ENCODE results near the gene SMARCC1.

SMARCC1 gene

GRCh38 chr3:47566667-47567066 lies 215.0 kb downstream of the SMARCC1 start:
- H3K4me3 Mint-ChIP-seq = no peak overlapping the region
- no peaks in the 10 kb centered on the region for H3K4me1 Mint-ChIP-seq
- H3K27me3 Mint-ChIP-seq = no peaks in the 10 kb centered on the region
- no peaks in the 10 kb centered on the region for H3K9me3 Mint-ChIP-seq
- H3K27ac Mint-ChIP-seq = no peak overlapping the region
- ATAC-seq = no peak
- no peaks in the 10 kb centered on the region for H3K36me3 Mint-ChIP-seq (ENCODE audit: low read depth)
- no peak for DNase-seq

GRCh38 chr3:47565734-47566550 lies 215.8 kb downstream of the SMARCC1 start:
- Mint-ChIP-seq H3K27ac (no peak overlapping the region), H3K9me3 (no peaks in the 10 kb centered on the region), H3K27me3 (peaks cover 1% of the 10 kb centered on the region), H3K4me1 (no peaks in the 10 kb centered on the region), H3K4me3 (no peak overlapping the region), H3K36me3 (ENCODE audit: low read depth) (no peaks in the 10 kb centered on the region)
- no peak for DNase-seq
- no peak for ATAC-seq

- ATAC-seq (no peak), DNase-seq (no peak)
- Mint-ChIP-seq H3K9me3 (no peaks in the 10 kb centered on the region), H3K27me3 (peaks cover 5% of the 10 kb centered on the region), H3K36me3 (ENCODE audit: low read depth) (no peaks in the 10 kb centered on the region), H3K27ac (no peak overlapping the region), H3K4me1 (no peaks in the 10 kb centered on the region), H3K4me3 (no peak overlapping the region)
These were observed 225.3 kb downstream of the SMARCC1 start for GRCh38 chr3:47556351-47556750.

DNA sequence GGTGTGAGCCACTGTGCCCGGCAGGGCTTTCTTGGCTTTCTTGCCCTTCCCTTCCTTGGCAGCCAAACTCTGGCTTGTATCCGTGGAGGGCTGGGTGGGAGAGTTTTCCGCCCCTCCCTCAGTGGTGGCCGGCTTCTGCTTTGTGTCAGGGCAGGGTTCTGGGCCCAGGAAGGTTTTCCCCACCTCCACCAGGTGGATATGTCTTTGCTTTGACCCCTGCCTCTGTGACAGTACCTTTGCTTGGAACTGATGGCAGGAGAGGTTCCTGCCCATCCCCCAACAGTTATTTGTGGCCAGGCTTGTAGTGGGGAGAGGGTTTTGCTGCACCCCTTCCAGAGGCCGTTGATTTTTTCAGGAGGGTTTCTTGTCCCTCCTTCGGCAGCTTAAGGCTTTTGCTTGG lies 227.4 kb downstream of the SMARCC1 start:
- H3K4me1 Mint-ChIP-seq = no peaks in the 10 kb centered on the region
- no peak overlapping the region for H3K27ac Mint-ChIP-seq
- DNase-seq (no peak), ATAC-seq (no peak)
- no peak overlapping the region for H3K4me3 Mint-ChIP-seq
- peaks cover 9% of the 10 kb centered on the region for H3K27me3 Mint-ChIP-seq
- no peaks in the 10 kb centered on the region for H3K36me3 Mint-ChIP-seq (ENCODE audit: low read depth)
- H3K9me3 Mint-ChIP-seq = no peaks in the 10 kb centered on the region

DNA sequence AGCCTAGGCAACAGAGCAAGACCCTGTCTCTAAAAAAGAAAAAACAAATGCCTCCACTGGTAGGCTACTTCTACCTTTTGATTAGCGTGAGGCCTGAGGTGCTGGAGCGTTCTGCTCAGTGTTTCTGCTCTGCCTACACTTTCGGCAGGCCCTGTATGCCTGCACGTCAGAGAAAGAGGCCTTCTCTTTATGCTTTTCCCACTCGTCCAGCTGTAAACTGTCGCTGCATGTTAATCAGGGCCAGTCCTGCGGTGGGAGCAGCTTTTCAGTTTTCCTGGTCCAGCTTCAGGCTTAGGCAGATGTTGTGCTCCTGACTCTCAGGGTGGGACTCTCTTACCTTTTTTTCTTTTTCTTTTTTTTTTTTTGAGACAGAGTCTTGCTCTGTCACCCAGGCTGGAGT lies 228.3 kb downstream of the SMARCC1 start:
- ATAC-seq (no peak), DNase-seq (no peak)
- no peak overlapping the region for H3K4me3 Mint-ChIP-seq
- H3K27me3 Mint-ChIP-seq = peaks cover 11% of the 10 kb centered on the region
- no peaks in the 10 kb centered on the region for H3K9me3 Mint-ChIP-seq
- no peak overlapping the region for H3K27ac Mint-ChIP-seq
- no peaks in the 10 kb centered on the region for H3K36me3 Mint-ChIP-seq (ENCODE audit: low read depth)
- H3K4me1 Mint-ChIP-seq = no peaks in the 10 kb centered on the region

DNA sequence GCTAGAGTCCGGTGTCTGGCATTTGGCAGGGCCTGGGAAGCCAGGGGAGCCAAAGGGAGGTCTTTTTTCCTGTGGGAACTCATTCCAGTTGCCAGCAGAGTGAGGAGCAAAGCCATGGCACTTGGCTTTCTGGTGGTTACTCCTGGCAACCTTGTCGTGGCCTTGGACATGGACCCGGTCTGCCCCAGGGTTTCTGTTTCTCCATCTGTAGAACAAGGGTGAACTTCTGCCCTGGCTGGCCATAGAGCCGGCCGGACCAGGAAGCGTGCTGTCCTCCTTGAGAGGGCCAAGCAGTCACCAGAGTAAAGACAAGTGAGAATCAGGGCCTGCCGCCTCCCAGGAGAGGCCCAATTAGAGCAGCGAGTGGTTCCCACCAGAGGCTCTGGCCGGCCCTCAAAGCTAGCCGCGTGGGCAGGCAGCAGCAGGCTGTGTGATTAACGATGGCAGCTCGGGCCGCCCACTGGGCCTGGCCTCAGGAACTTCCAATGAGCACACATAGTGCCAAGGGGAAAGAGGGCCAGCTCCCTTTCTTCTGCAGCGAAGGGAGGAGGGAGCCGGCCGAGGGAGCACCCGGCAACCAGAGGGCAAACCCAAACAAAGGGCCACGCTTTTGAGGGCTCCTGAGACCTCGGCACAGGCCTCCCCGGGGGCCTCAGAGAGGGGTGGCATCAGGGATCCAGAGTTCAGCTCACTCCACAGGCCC lies 239.1 kb downstream of the SMARCC1 start:
- Mint-ChIP-seq H3K4me1 (peaks cover 7% of the 10 kb centered on the region), H3K27me3 (peaks cover 4% of the 10 kb centered on the region), H3K36me3 (ENCODE audit: low read depth) (no peaks in the 10 kb centered on the region), H3K9me3 (no peaks in the 10 kb centered on the region), H3K27ac (no peak overlapping the region), H3K4me3 (no peak overlapping the region)
- ATAC-seq = no peak
- DNase-seq = no peak

GRCh38 chr3:47541583-47542108 lies 240.0 kb downstream of the SMARCC1 start:
- H3K27ac Mint-ChIP-seq = peak overlapping the region; percentile 13
- H3K36me3 Mint-ChIP-seq (ENCODE audit: low read depth) = no peaks in the 10 kb centered on the region
- peak; percentile 67 for ATAC-seq

DNA sequence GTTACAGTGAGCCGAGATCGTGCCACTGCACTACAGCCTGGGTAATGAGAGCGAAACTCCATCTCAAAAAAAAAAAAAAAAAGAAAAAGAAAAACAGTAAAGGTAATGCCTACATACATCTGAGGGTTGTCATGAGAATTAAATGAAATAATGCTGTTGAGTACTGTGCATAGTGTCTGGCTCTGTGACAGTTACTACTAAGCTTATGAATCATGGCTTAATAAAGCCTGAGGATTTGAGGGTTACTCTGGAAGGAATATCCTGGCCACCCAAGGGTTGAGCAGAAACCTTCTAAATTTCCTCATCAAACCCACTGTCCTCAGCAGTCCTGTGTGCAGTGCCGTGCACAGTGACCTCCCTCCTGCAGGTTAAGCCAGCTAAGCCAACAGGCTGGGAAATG lies 241.4 kb downstream of the SMARCC1 start:
- ATAC-seq = no peak

More at GRCh38 chr3:47541583-47542108, 240.0 kb downstream of the SMARCC1 start:
- Mint-ChIP-seq H3K27me3 (peaks cover 4% of the 10 kb centered on the region), H3K4me1 (peaks cover 7% of the 10 kb centered on the region), H3K9me3 (no peaks in the 10 kb centered on the region), H3K4me3 (no peak overlapping the region)
- no peak for DNase-seq

GRCh38 chr3:47536967-47537366 lies 244.7 kb downstream of the SMARCC1 start:
- Mint-ChIP-seq H3K27me3 (peaks cover 4% of the 10 kb centered on the region), H3K4me1 (peaks cover 7% of the 10 kb centered on the region), H3K36me3 (ENCODE audit: low read depth) (no peaks in the 10 kb centered on the region), H3K4me3 (no peak overlapping the region), H3K9me3 (no peaks in the 10 kb centered on the region), H3K27ac (no peak overlapping the region)
- ATAC-seq = no peak
- no peak for DNase-seq

More for the DNA sequence above, 241.4 kb downstream of the SMARCC1 start:
- Mint-ChIP-seq H3K27me3 (peaks cover 4% of the 10 kb centered on the region), H3K4me1 (peaks cover 7% of the 10 kb centered on the region), H3K27ac (no peak overlapping the region), H3K36me3 (ENCODE audit: low read depth) (no peaks in the 10 kb centered on the region), H3K9me3 (no peaks in the 10 kb centered on the region), H3K4me3 (no peak overlapping the region)
- DNase-seq = no peak

DNA sequence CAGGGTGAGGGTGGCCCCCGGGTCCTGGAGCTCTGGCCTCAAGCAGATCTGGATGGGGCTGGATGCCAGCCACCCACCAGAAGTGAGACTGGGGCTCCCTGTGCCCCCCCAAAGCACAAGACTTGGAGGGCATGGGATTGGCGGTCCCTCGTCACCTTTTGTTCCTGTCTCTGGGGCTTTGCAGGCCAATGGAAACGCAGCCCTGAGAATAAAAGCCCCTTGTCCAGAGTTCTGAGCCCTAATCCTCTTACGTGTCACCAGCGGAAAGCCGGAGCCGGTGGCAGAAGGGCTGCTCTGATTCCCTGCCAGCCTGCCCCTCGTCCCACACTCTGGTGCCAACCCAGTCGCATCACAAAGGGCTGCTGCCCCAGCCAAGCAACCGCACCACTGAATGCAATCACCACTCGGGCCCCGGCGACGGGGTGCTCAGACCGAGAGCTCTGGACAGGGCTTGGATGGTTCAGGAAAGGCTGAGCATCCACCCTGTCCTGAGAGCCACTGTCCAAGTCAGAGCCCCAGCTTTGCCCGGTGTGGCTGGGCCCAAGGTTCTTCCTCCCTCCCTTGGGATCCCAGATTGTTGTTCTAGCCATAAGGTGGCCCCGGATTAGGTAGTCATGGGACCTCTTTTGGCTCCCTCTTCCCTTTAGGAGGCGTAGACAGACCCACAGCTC lies 245.3 kb downstream of the SMARCC1 start:
- ATAC-seq (no peak), DNase-seq (no peak)
- Mint-ChIP-seq H3K9me3 (no peaks in the 10 kb centered on the region), H3K36me3 (ENCODE audit: low read depth) (no peaks in the 10 kb centered on the region), H3K4me3 (no peak overlapping the region), H3K27me3 (peaks cover 4% of the 10 kb centered on the region), H3K27ac (no peak overlapping the region), H3K4me1 (peaks cover 1% of the 10 kb centered on the region)

All from activated naive CD8-positive, alpha-beta T cell treated with anti-CD3 and anti-CD28 coated beads, Interleukin-2, amount 50 U/mL, for 24 hours (primary cell).